A375 (cell line): ENCODE measurements around the gene HMGXB3. TPM values are rescaled to one million over a fixed set of nuclear protein-coding genes. Genes with fewer than 3 reads are reported as not detected.

Experiments used
- small RNA-seq: library from RNA; depleted of rRNA; stranded (forward); fragments of <200 nt; gene quantifications from one replicate; pipeline ENCODE3, GENCODE V24; 2014
- total RNA-seq: library from RNA; depleted of rRNA; stranded (reverse); fragments of >200 nt; shearing (Covaris generic); gene quantifications from 2 replicates; pipeline ENCODE4 v1.2.3, GENCODE V29; 2014; rRNA removed

HMGXB3 gene, protein sequence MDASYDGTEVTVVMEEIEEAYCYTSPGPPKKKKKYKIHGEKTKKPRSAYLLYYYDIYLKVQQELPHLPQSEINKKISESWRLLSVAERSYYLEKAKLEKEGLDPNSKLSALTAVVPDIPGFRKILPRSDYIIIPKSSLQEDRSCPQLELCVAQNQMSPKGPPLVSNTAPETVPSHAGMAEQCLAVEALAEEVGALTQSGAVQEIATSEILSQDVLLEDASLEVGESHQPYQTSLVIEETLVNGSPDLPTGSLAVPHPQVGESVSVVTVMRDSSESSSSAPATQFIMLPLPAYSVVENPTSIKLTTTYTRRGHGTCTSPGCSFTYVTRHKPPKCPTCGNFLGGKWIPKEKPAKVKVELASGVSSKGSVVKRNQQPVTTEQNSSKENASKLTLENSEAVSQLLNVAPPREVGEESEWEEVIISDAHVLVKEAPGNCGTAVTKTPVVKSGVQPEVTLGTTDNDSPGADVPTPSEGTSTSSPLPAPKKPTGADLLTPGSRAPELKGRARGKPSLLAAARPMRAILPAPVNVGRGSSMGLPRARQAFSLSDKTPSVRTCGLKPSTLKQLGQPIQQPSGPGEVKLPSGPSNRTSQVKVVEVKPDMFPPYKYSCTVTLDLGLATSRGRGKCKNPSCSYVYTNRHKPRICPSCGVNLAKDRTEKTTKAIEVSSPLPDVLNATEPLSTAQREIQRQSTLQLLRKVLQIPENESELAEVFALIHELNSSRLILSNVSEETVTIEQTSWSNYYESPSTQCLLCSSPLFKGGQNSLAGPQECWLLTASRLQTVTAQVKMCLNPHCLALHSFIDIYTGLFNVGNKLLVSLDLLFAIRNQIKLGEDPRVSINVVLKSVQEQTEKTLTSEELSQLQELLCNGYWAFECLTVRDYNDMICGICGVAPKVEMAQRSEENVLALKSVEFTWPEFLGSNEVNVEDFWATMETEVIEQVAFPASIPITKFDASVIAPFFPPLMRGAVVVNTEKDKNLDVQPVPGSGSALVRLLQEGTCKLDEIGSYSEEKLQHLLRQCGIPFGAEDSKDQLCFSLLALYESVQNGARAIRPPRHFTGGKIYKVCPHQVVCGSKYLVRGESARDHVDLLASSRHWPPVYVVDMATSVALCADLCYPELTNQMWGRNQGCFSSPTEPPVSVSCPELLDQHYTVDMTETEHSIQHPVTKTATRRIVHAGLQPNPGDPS (N-terminal part only)
- 40.6 and 48.4 TPM in 2 replicates for total RNA-seq

DNA sequence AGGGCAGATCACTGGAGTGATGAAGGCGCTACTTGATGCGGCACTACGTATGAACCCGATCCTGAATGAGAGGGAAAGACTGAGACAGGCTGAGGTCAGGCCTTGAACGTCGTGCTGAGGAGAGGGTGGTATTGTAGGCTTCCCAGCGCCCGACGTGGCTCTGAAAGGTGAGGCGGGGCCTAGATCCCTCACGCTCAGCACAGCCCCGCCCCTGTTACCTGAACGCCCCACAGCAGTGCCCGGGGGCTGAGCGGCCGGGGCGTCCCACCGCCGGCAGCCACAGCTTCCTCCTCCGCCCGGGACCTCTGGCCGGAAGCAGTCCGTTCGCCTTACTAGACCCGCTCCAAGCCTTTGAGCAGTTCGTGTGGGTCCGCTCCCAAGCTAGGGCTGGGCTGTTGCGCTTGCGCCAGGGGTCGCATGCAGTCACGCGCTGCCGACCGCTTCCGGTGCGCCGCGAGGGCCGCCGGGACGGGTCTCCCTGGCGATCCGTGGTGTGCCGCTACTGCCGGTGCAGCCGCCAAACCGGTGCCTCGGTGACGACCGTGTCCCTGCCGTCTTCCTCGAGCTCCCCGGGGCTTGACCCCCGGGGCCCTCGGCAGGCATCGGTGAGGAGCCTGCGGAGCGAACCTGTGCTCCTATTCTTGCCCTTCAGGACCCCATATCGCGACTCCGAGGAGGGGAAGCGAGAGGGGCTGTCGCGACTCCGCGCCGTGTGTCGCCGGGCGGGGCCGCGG is at the start of gene HMGXB3, which contains the start of gene TIGD6:
HMGXB3 (plus strand) TSS at position 484 of the 734 bp plus-strand sequence. CDS start 4,114 bp downstream, outside the sequence.
TIGD6 (minus strand) TSS at position 399 of the 734 bp plus-strand sequence. CDS start 4,306 bp downstream, outside the sequence.

DNA sequence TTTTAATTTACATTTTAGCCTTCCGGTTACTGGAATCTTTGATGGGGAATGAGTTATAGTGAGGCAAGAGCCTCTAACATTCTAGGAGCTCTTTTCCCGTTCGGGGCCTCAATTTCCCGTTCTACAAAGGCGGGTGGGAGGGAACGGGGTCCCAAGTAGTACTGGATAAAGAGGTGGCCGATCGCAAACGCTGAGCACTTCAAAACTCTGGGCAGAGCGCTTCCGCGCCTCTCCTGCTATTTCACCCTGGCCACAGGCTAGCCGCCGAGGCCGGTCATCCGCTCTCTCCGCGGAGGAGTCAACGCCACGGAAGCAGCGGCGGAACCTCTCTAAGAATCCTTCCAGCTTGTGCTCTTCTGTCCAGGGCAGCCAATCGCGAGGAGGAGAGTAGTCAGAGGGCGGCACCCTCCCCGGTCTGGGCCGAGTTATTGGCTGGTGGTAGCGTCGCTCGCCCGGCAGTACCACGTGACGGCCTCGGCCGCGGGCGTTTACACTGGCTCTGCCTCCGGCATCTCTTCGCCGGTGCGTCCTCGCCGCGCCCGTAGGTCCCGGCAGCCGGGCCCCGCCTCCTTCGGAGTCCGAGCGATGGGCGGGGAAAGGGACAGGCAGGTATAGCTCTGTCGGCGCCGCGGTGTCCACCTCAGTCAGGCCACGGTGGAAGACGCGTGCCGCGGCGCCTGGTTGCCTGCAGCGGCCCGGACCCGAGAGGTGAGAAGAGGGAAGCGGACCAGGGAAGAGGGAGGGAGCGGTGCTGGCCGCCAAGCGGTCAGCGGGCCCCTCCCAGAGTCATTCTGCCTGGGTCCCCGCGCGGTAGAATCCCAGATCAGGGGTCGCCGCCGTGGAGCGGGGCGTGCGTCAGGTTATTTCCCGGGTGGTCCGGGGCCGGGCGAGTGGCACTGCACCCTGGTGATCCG is 40.0 kb upstream of the HMGXB3 start, which contains the start of gene SLC26A2:
SLC26A2 (plus strand) TSS at position 487 of the 914 bp plus-strand sequence. CDS start 16,895 bp downstream, outside the sequence.

DNA sequence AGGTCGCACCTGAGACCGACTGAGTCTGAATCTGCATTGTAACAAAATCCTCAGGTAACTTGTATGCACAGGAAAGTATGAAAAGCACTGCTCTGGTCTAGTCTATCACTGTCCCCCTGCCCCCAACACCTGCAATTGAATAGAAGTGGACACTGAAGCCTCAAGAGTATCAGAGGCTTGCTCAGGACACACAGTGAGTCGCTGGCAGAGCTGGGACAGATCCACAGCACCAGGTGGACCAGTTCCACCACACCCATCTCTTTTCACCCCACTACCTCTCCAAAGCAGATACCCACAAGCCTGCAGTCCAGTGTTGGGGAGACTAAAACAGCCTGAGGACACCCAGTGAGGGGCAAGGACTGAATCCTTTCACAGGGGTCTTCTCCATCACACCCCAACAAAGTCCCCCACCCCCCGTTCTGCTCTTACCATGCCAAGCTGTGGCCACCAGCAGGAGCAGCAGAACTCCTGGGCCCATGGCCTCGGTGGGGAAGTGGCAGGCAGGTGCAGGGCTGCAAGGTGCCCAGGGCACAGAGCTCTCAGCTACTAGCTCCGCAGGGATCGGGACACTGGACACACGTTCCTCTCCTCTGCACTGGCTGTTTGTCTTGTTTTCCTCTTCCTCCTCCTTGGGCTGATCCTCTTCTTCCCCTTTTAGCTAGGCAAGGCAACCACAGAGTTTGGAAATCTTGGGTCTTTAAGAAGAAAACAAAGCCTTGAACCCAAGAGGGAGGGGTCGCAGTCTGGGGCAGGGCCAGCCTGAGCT is 85.6 kb downstream of the HMGXB3 start, which contains the start of gene CSF1R:
CSF1R (minus strand) TSS at position 605 of the 766 bp plus-strand sequence; CDS start at position 478, 127 bp downstream.

Small RNA genes lying within 50 kb of the gene (small RNA-seq; reads per million reads assigned to genes)
- not detected for gene RF00019

Other genes with a start within 250 kb of the HMGXB3 start
- 0.11 and 0.49 TPM in 2 replicates for gene PDE6A, start 55.9 kb upstream of the HMGXB3 start, total RNA-seq
- 169 and 183 TPM in 2 replicates for gene SLC26A2, start 40.0 kb upstream of the HMGXB3 start, total RNA-seq
- gene TIGD6, start 85 bp upstream of the HMGXB3 start, total RNA-seq, result 5.7 and 7.5 TPM in 2 replicates
- 0.08 TPM in 1 of 2 replicates, not detected in the other for gene CSF1R, start 85.8 kb downstream of the HMGXB3 start, total RNA-seq
- 4.9 and 6.1 TPM in 2 replicates for gene PDGFRB, start 155.1 kb downstream of the HMGXB3 start, total RNA-seq
- not detected in 2 replicates for gene CDX1, start 166.0 kb downstream of the HMGXB3 start, total RNA-seq
- not detected in 2 replicates for gene SLC6A7, start 189.3 kb downstream of the HMGXB3 start, total RNA-seq